GM10248 (cell line): ENCODE data around the gene KLK15.

Source experiments
- CTCF ChIA-PET: fragments of 300-600 bp; sonication (Branson Sonifier 250); formaldehyde crosslinking; extraction: SDS; loops from one replicate; lab custom pipeline; 2021; ENCODE audit warnings: antibody characterized with exemption; lab: Yijun Ruan, JAX
- POLR2A ChIA-PET: fragments of 350-650 bp; sonication (Branson Sonifier 250); formaldehyde crosslinking; extraction: SDS; loops from one replicate; lab custom pipeline; 2020; ENCODE audit warnings: antibody characterized with exemption; lab: Yijun Ruan, JAX
- DNase-seq: peaks from one replicate; pipeline ENCODE4 v3.0.0; 2012; ENCODE audit errors: extremely low spot score
- CTCF ChIP-seq: IDR thresholded peaks from 2 replicates; pipeline ENCODE4 v1.5.1; 2012; ENCODE audit warnings: mild to moderate bottlenecking, low read depth; ENCODE audit errors: extremely low read depth, missing control alignments, control extremely low read depth

Gene KLK15

GRCh38 chr19:50797429-50797780, 36.0 kb downstream of the KLK15 start:
- POLR2A ChIA-PET, result interaction anchor here (1.8 kb wide), 1 partner anchor 21 kb away, joined by 6 read pairs; no protein-coding TSS in a partner anchor
- CTCF ChIA-PET, result interaction anchor here (6.7 to 8.2 kb wide), 2 partner anchors 14 to 124 kb away, joined by 31 to 64 read pairs; no protein-coding TSS in a partner anchor
- no peak for DNase-seq
- no peak for TF ChIP-seq CTCF

- POLR2A ChIA-PET, result interaction anchor here (1.8 kb wide), 1 partner anchor 21 kb away, joined by 6 read pairs; no protein-coding TSS in a partner anchor
- TF ChIP-seq CTCF, result no peak
- CTCF ChIA-PET, result interaction anchor here (6.7 to 8.2 kb wide), 2 partner anchors 13 to 125 kb away, joined by 31 to 64 read pairs; no protein-coding TSS in a partner anchor
- DNase-seq, result no peak
Observed at GRCh38 chr19:50796634-50797428, 36.5 kb downstream of the KLK15 start.

DNA sequence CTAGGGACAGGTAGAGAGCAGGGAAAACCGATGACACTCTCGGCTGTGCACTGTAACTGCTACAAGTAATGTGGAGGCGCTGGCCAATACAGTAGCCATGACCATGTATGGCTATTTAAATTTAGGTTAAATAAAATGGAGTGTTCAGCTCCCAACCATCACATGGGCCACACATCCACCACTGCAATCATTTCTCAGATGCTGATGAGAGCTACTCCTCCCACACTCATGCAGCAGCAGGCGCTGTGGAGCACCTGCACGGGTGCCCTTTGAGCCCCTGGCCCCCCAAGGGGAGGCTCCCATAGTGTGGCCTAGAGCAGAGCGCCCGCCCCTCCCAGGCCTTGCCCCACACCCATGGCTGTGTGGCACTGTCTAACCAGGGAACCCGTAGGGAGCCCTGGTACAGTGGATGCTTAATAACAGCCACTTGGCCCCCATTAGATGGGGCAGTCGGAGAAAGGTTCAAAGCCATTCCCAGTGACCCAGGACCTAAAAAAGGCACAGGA, 37.2 kb downstream of the KLK15 start:
- no peak for TF ChIP-seq CTCF
- DNase-seq, result no peak
- ChIA-PET POLR2A (no interaction called here), CTCF (interaction anchor here (1.5 to 8.2 kb wide), 3 partner anchors 12 to 125 kb away, joined by 3 to 64 read pairs (median 31); no protein-coding TSS in a partner anchor)

DNA sequence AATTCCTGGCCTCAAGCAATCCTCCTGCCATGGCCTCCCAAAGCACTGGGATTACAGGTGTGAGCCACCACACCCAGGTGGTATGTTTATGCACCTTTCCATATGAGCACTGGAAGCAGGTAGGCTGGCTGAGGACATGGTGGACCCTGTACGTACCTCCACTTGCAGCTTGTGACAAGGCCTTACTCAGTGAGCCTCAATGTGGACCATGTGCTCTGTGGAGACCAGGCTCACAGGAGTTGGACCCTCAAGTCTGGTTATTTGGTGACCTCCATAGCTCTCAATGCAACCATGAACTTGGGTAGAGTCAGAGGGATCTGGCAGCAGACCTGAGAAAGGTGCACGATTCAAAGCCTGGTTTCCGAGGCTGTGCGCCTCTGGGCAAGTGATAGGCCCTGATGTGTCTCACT, 37.7 kb downstream of the KLK15 start:
- CTCF ChIA-PET, result interaction anchor here (1.2 to 8.2 kb wide), 5 partner anchors 12 to 126 kb away, joined by 3 to 64 read pairs (median 3); no protein-coding TSS in a partner anchor
- POLR2A ChIA-PET, result interaction anchor here (0.6 to 1.0 kb wide), 2 partner anchors 126 to 913 kb away, joined by 4 read pairs; no protein-coding TSS in a partner anchor
- TF ChIP-seq CTCF, result no peak
- no peak for DNase-seq

GRCh38 chr19:50794876-50795663, 38.3 kb downstream of the KLK15 start:
- TF ChIP-seq CTCF, result peak; percentile 33
- ChIA-PET CTCF (interaction anchor here (1.0 to 8.2 kb wide), 9 partner anchors 11 to 131 kb away, joined by 3 to 64 read pairs (median 3); no protein-coding TSS in a partner anchor), POLR2A (interaction anchor here (0.6 to 1.0 kb wide), 3 partner anchors 10 to 914 kb away, joined by 3 to 4 read pairs (median 4); no protein-coding TSS in a partner anchor)
- no peak for DNase-seq
